GM23338 (cell line): ENCODE measurements around the gene AKAP13. TPM values are rescaled to one million over a fixed set of nuclear protein-coding genes. Genes with fewer than 3 reads are reported as not detected.

Experiments
- ATAC-seq: fragments of 200-7000 bp; cut with Tn5 transposase; 3 replicates; pipeline ENCODE4 v1.9.1; 2020
- DNase-seq: peaks from one replicate; pipeline ENCODE4 v3.0.0-alpha.2; 2015; ENCODE audit warnings: low spot score
- H2AFZ ChIP-seq: fragments of 200-600 bp; sonication (generic); 2 replicates; pipeline ENCODE4 v1.8.0; 2016; ENCODE audit warnings: antibody characterized with exemption, mild to moderate bottlenecking, moderate library complexity
- H3F3A ChIP-seq: fragments of 200-600 bp; sonication (generic); replicated peaks from 2 replicates; pipeline ENCODE4 v1.8.0; 2017; ENCODE audit warnings: antibody characterized with exemption, mixed run types, low read depth
- H3K27ac ChIP-seq: fragments of 200-600 bp; sonication (generic); 2 replicates; pipeline ENCODE4 v1.6.1; 2016; ENCODE audit warnings: low read depth
- H3K27me3 ChIP-seq: fragments of 200-600 bp; sonication (generic); 2 replicates; pipeline ENCODE4 v1.8.0; 2016; ENCODE audit warnings: mild to moderate bottlenecking, mixed run types, moderate library complexity; ENCODE audit not compliant: insufficient read depth
- H3K36me3 ChIP-seq: fragments of 200-600 bp; sonication (generic); 2 replicates; pipeline ENCODE4 v1.8.0; 2016; ENCODE audit warnings: mild to moderate bottlenecking; ENCODE audit not compliant: insufficient read depth
- H3K4me1 ChIP-seq: fragments of 200-600 bp; sonication (generic); 2 replicates; pipeline ENCODE4 v1.8.0; 2016; ENCODE audit warnings: mild to moderate bottlenecking, moderate library complexity; ENCODE audit not compliant: insufficient read depth
- H3K4me2 ChIP-seq: fragments of 200-600 bp; sonication (generic); 2 replicates; pipeline ENCODE4 v1.7.1; 2017; ENCODE audit warnings: mixed run types
- H3K4me3 ChIP-seq: fragments of 200-600 bp; sonication (generic); 2 replicates; pipeline ENCODE4 v1.6.1; 2016; ENCODE audit warnings: mixed run types
- H3K79me2 ChIP-seq: fragments of 200-600 bp; sonication (generic); replicated peaks from 2 replicates; pipeline ENCODE4 v1.8.0; 2017; ENCODE audit warnings: mild to moderate bottlenecking; ENCODE audit not compliant: insufficient read depth
- H3K9me2 ChIP-seq: fragments of 200-600 bp; sonication (generic); 2 replicates; pipeline ENCODE4 v1.8.0; 2017; ENCODE audit not compliant: insufficient read depth
- H4K20me1 ChIP-seq: fragments of 200-600 bp; sonication (generic); replicated peaks from 2 replicates; pipeline ENCODE4 v1.8.0; 2017; ENCODE audit warnings: mild to moderate bottlenecking; ENCODE audit not compliant: insufficient read depth
- H3K27ac Mint-ChIP-seq: 2 replicates; pipeline ENCODE4 v1.8.0; 2020; ENCODE audit warnings: inconsistent platforms, mild to moderate bottlenecking, moderate library complexity, mixed read lengths
- H3K27me3 Mint-ChIP-seq: 3 replicates; pipeline ENCODE4 v1.8.0; 2022; ENCODE audit warnings: low read depth, mild to moderate bottlenecking, moderate library complexity, mixed read lengths, inconsistent platforms; ENCODE audit not compliant: insufficient read depth, poor library complexity
- H3K36me3 Mint-ChIP-seq: 3 replicates; pipeline ENCODE4 v1.8.0; 2021; ENCODE audit warnings: low read depth, mild to moderate bottlenecking, inconsistent platforms, moderate library complexity, mixed read lengths
- H3K4me1 Mint-ChIP-seq: 3 replicates; pipeline ENCODE4 v1.8.0; 2020; ENCODE audit warnings: mild to moderate bottlenecking, inconsistent platforms, mixed read lengths
- H3K4me3 Mint-ChIP-seq: 3 replicates; pipeline ENCODE4 v1.8.0; 2021; ENCODE audit warnings: moderate library complexity, mild to moderate bottlenecking, inconsistent platforms, mixed read lengths
- H3K9me3 Mint-ChIP-seq: 3 replicates; pipeline ENCODE4 v1.8.0; 2020; ENCODE audit warnings: moderate library complexity, mild to moderate bottlenecking, inconsistent platforms, mixed read lengths
- CREB1 ChIP-seq: fragments of 250-450 bp; sonication (Bioruptor Pico); IDR thresholded peaks from 2 replicates; pipeline ENCODE4 v1.5.0; 2020; ENCODE audit warnings: low read depth, mild to moderate bottlenecking, moderate library complexity
- EZH2 ChIP-seq: fragments of 200-600 bp; sonication (generic); IDR thresholded peaks from one replicate; pipeline ENCODE4 v1.8.0; 2017; ENCODE audit warnings: antibody characterized with exemption, mild to moderate bottlenecking, low read depth; ENCODE audit not compliant: unreplicated experiment
- EZH2phosphoT487 ChIP-seq: fragments of 200-600 bp; sonication (generic); IDR thresholded peaks from one replicate; pipeline ENCODE4 v1.8.1; 2018; ENCODE audit warnings: antibody characterized with exemption; ENCODE audit not compliant: unreplicated experiment
- NANOG ChIP-seq: IDR thresholded peaks from 2 replicates; pipeline ENCODE4 v1.6.1; 2016; ENCODE audit warnings: antibody characterized with exemption, borderline replicate concordance
- STAT1 ChIP-seq: IDR thresholded peaks from one replicate; pipeline ENCODE4 v1.6.1; 2016; ENCODE audit warnings: antibody characterized with exemption; ENCODE audit not compliant: unreplicated experiment
- ZNF114 ChIP-seq: fragments of 250-450 bp; sonication (Bioruptor Pico); IDR thresholded peaks from 2 replicates; pipeline ENCODE4 v1.5.0; 2020; ENCODE audit warnings: mild to moderate bottlenecking, moderate library complexity
- ZNF331 ChIP-seq: fragments of 250-450 bp; sonication (Bioruptor Pico); IDR thresholded peaks from 2 replicates; pipeline ENCODE4 v1.5.0; 2020; ENCODE audit warnings: low read depth, mild to moderate bottlenecking, moderate library complexity
- polyA plus RNA-seq: library from polyadenylated mRNA; unstranded; fragments of >200 nt; fragmentation: Nextera tagmentation; extraction: Ambion mirVana; gene quantifications from 2 replicates; pipeline ENCODE4 v1.2.1, GENCODE V29; 2016
- total RNA-seq: library from RNA; depleted of rRNA; stranded (reverse); fragments of >200 nt; shearing (Covaris generic); gene quantifications from 2 replicates; pipeline ENCODE4 v1.2.3, GENCODE V29; 2014
- TF ChIP-seq, protein P1 (sequence below): IDR thresholded peaks from one replicate; pipeline ENCODE4 v1.6.1; 2018; ENCODE audit warnings: antibody characterized with exemption; ENCODE audit not compliant: unreplicated experiment
- TF ChIP-seq, protein P2 (sequence below): IDR thresholded peaks from 2 replicates; pipeline ENCODE4 v1.6.1; 2016; ENCODE audit warnings: antibody characterized with exemption
- TF ChIP-seq, protein P3 (sequence below), 2 experiments: fragments of 200-600 bp in 1 of 2; sonication (generic) in 1 of 2; conservative IDR thresholded peaks; 2 replicates each; pipeline versions ENCODE4 v1.5.1 to v1.6.1; 2016 to 2017; ENCODE audit warnings: antibody characterized with exemption in 2 of 2, low read depth in 2 of 2, mild to moderate bottlenecking in 2 of 2, moderate library complexity in 1 of 2

AKAP13 gene
- total and polyA plus RNA-seq, 2 experiments from 2014 or later, result 46.2 to 60.7 TPM

DNA sequence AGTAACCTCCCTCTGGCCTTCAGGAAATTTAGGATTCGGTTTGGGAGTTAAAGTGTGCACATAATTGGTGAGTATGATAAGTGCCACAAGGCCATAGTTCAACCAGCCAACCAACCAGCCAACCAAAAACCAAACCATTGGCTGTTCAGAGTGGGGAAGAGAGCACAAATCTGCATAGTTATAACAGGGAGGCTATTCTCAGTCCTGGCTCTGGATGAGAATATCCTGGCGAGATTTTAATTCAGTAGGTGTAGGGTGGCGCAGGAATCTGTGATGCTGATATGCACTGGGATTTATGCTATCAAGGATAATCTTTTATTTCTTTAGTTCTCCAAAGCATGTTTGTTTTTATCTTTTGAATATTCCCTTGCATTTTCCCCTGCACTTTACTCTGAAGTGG lies 49.1 kb downstream of the AKAP13 start (continued):
- TF ChIP-seq STAT1, result no peak
- no peak for TF ChIP-seq CREB1 (CRISPR knock-in tag)
- TF ChIP-seq, protein P1, sequence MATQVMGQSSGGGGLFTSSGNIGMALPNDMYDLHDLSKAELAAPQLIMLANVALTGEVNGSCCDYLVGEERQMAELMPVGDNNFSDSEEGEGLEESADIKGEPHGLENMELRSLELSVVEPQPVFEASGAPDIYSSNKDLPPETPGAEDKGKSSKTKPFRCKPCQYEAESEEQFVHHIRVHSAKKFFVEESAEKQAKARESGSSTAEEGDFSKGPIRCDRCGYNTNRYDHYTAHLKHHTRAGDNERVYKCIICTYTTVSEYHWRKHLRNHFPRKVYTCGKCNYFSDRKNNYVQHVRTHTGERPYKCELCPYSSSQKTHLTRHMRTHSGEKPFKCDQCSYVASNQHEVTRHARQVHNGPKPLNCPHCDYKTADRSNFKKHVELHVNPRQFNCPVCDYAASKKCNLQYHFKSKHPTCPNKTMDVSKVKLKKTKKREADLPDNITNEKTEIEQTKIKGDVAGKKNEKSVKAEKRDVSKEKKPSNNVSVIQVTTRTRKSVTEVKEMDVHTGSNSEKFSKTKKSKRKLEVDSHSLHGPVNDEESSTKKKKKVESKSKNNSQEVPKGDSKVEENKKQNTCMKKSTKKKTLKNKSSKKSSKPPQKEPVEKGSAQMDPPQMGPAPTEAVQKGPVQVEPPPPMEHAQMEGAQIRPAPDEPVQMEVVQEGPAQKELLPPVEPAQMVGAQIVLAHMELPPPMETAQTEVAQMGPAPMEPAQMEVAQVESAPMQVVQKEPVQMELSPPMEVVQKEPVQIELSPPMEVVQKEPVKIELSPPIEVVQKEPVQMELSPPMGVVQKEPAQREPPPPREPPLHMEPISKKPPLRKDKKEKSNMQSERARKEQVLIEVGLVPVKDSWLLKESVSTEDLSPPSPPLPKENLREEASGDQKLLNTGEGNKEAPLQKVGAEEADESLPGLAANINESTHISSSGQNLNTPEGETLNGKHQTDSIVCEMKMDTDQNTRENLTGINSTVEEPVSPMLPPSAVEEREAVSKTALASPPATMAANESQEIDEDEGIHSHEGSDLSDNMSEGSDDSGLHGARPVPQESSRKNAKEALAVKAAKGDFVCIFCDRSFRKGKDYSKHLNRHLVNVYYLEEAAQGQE, result no peak
- TF ChIP-seq ZNF114, result no peak
- TF ChIP-seq, protein P2, sequence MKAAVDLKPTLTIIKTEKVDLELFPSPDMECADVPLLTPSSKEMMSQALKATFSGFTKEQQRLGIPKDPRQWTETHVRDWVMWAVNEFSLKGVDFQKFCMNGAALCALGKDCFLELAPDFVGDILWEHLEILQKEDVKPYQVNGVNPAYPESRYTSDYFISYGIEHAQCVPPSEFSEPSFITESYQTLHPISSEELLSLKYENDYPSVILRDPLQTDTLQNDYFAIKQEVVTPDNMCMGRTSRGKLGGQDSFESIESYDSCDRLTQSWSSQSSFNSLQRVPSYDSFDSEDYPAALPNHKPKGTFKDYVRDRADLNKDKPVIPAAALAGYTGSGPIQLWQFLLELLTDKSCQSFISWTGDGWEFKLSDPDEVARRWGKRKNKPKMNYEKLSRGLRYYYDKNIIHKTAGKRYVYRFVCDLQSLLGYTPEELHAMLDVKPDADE, result no peak
- TF ChIP-seq EZH2, result no peak
- TF ChIP-seq NANOG, result no peak
- TF ChIP-seq EZH2phosphoT487, result no peak
- TF ChIP-seq ZNF331 (CRISPR knock-in tag), result no peak
- TF ChIP-seq, protein P3, sequence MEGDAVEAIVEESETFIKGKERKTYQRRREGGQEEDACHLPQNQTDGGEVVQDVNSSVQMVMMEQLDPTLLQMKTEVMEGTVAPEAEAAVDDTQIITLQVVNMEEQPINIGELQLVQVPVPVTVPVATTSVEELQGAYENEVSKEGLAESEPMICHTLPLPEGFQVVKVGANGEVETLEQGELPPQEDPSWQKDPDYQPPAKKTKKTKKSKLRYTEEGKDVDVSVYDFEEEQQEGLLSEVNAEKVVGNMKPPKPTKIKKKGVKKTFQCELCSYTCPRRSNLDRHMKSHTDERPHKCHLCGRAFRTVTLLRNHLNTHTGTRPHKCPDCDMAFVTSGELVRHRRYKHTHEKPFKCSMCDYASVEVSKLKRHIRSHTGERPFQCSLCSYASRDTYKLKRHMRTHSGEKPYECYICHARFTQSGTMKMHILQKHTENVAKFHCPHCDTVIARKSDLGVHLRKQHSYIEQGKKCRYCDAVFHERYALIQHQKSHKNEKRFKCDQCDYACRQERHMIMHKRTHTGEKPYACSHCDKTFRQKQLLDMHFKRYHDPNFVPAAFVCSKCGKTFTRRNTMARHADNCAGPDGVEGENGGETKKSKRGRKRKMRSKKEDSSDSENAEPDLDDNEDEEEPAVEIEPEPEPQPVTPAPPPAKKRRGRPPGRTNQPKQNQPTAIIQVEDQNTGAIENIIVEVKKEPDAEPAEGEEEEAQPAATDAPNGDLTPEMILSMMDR (conservative IDR thresholded peaks at IDR 0.05; ENCODE audit: low read depth in 2 of 2), result no peak

DNA sequence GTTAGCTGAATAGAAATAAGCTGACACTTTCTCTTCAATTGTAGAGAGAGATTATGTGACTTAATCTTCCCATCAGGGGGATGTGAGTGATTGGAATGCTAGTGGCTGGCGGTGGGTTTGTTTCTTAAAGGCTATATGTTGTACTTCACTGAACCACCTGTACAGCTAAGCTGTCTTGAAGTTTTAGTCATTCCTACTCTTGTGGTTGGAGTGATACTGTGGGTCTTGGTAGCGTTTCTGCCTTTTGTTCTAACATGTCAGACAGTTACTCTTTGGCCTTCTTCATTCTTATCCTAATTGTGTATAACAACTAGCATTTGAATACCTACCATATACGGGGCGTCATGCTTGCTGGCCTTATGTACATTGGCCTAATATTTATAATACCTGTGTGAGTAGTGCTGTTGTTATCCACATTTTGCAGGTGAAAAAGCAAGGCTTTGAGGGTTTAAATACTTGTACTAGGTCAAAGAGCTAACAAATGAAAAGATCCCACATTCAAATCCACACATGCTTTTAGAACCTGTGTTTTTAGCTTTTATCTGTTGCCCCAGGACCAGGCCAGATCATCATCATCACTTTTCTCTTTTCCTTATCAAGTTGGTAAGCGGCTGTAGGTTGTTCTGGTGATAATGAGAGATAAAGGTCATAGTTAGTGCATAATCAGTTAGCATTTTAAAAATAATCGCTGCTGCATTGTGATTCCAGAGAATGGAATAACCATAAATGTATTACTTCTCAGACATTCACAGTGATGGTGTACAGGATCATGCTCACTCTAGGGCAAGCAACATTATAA lies 50.2 kb downstream of the AKAP13 start:
- no peaks in the 10 kb centered on the region for H3K27me3 Mint-ChIP-seq
- no peak overlapping the region for H3K27ac ChIP-seq

More for the DNA sequence above, 50.2 kb downstream of the AKAP13 start:
- H3K4me3 Mint-ChIP-seq, result no peak overlapping the region
- peaks cover 78% of the 10 kb centered on the region for H3K79me2 ChIP-seq
- peaks cover 45% of the 10 kb centered on the region for H3K4me1 Mint-ChIP-seq
- ATAC-seq (no peak), DNase-seq (no peak)
- H4K20me1 ChIP-seq, result peaks cover 12% of the 10 kb centered on the region
- H3K27ac Mint-ChIP-seq, result no peak overlapping the region
- H3K27me3 ChIP-seq, result no peaks in the 10 kb centered on the region
- H3K4me3 ChIP-seq, result no peak overlapping the region
- peak overlapping the region; percentile 46; the same call in 1 of the 2 replicates for H3K4me2 ChIP-seq
- TF ChIP-seq ZNF331 (CRISPR knock-in tag) (no peak), ZNF114 (no peak), CREB1 (CRISPR knock-in tag) (no peak)
- peaks cover 6% of the 10 kb centered on the region; the same call in 1 of the 3 replicates for H3K9me3 Mint-ChIP-seq
- no peaks in the 10 kb centered on the region for H3K36me3 ChIP-seq
- 0 out of 3 replicates have a peak, but pooled peaks cover 5% of the 10 kb centered on the region for H3K36me3 Mint-ChIP-seq
- H2AFZ ChIP-seq, result no peak overlapping the region
- H3K9me2 ChIP-seq, result no peaks in the 10 kb centered on the region
- H3F3A ChIP-seq, result no peaks in the 10 kb centered on the region
- H3K4me1 ChIP-seq, result peaks cover 24% of the 10 kb centered on the region
